T-helper 1 cell treated with Interleukin-12 subunit alpha and Interleukin-12 subunit beta and Interleukin-4 antibody, amounts not matched to agents 30 μg/mL and 1 μg/mL, for 36 hours (primary cell): Measurements from ENCODE around the gene IRF8.

Experiments used
- H3K27ac Mint-ChIP-seq: one replicate; pipeline ENCODE4 v1.8.0; 2021; ENCODE audit warnings: mild to moderate bottlenecking, mixed read lengths
- H3K27me3 Mint-ChIP-seq: one replicate; pipeline ENCODE4 v1.8.0; 2021; ENCODE audit warnings: low read depth, mixed read lengths
- H3K36me3 Mint-ChIP-seq: one replicate; pipeline ENCODE4 v1.8.0; 2021; ENCODE audit warnings: low read depth, mixed read lengths
- H3K4me1 Mint-ChIP-seq: one replicate; pipeline ENCODE4 v1.8.0; 2021; ENCODE audit warnings: low read depth, mixed read lengths
- H3K4me3 Mint-ChIP-seq: one replicate; pipeline ENCODE4 v1.8.0; 2021; ENCODE audit warnings: mild to moderate bottlenecking, moderate library complexity, mixed read lengths
- H3K9me3 Mint-ChIP-seq: one replicate; pipeline ENCODE4 v1.8.0; 2021; ENCODE audit warnings: mixed read lengths

Gene IRF8

GRCh38 chr16:85909932-85910853 lies 11.2 kb downstream of the IRF8 start:
- H3K4me1 Mint-ChIP-seq, result peaks cover 11% of the 10 kb centered on the region

GRCh38 chr16:85910854-85911247 lies 11.9 kb downstream of the IRF8 start:
- H3K27me3 Mint-ChIP-seq, result no peaks in the 10 kb centered on the region
- H3K9me3 Mint-ChIP-seq, result no peaks in the 10 kb centered on the region
- H3K27ac Mint-ChIP-seq, result no peak overlapping the region
- H3K4me1 Mint-ChIP-seq, result peaks cover 10% of the 10 kb centered on the region
- no peak overlapping the region for H3K4me3 Mint-ChIP-seq
- peaks cover 18% of the 10 kb centered on the region for H3K36me3 Mint-ChIP-seq

More at GRCh38 chr16:85909932-85910853, 11.2 kb downstream of the IRF8 start:
- Mint-ChIP-seq H3K36me3 (peaks cover 23% of the 10 kb centered on the region), H3K4me3 (no peak overlapping the region), H3K27me3 (no peaks in the 10 kb centered on the region), H3K27ac (no peak overlapping the region), H3K9me3 (no peaks in the 10 kb centered on the region)

DNA sequence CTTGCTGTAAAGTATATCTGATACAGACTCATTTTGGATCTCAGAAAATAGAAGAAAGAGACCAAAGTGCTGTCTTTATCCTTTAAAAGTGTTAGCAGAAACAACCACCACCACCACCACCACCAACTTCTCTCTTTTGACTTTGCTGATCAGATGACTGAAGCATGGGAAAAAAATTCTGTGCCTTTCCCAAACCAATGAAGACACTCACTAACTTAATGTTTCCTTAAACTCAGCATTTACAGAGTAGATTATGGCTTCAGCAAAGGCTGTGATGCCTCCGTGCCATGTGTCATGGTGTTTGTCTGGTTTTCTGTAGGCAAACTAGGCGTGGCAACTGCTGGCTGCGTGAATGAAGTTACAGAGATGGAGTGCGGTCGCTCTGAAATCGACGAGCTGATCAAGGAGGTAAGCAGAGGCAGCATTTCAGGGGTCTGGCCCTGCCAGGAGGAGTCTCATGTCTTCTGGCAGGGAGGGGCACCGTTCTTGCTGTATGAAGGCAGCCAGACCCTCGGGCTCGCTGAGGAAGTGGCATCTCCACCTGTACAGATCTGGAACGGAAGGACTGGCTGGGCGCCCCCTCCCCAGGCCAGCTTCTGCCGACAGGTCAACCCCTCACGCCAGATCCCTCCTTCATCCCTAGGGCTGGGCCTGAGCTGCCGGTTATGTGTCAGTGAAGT lies 12.4 kb downstream of the IRF8 start:
- H3K27ac Mint-ChIP-seq, result no peak overlapping the region
- no peaks in the 10 kb centered on the region for H3K27me3 Mint-ChIP-seq
- peaks cover 11% of the 10 kb centered on the region for H3K4me1 Mint-ChIP-seq
- peaks cover 15% of the 10 kb centered on the region for H3K36me3 Mint-ChIP-seq
- H3K9me3 Mint-ChIP-seq, result no peaks in the 10 kb centered on the region
- no peak overlapping the region for H3K4me3 Mint-ChIP-seq

DNA sequence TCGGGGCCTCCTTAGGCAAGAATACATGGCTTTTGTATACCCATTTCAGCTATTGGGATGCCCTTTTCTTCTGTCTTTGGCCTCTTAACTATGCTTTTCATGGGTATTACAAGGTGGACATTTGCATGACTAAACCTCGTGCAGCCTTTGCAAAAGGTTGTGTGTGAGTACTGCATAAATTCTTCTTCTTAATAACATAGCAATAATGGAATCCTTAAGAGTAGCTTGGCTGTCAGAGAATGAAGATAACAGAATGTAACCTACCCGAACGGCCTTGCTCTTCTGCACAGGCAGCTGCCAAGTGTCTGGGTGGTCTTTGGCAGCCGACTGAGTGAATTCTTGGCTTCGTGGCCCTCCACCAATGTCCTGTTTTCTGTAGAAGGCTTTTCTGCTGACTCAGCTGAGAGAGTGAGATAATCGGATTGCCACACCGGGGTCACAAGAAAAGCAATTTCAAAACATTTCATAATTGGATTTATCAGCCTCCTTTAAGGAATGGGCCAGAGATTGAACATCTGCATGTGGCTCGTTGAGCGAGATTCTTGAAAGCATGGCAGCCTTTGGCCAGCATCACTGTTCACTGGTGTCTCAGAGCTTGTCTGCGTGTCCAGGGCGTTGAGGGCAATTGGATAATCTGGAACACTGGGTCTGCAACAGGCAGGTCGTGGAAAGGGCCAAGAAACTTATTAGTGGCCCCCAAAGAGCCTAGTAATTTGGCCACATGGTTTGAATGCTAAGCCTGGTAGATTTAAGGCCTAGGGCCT lies 13.4 kb downstream of the IRF8 start:
- no peaks in the 10 kb centered on the region for H3K9me3 Mint-ChIP-seq
- H3K4me3 Mint-ChIP-seq, result no peak overlapping the region
- peaks cover 13% of the 10 kb centered on the region for H3K4me1 Mint-ChIP-seq
- H3K36me3 Mint-ChIP-seq, result peaks cover 15% of the 10 kb centered on the region
- H3K27ac Mint-ChIP-seq, result no peak overlapping the region
- no peaks in the 10 kb centered on the region for H3K27me3 Mint-ChIP-seq

- Mint-ChIP-seq H3K36me3 (peaks cover 15% of the 10 kb centered on the region), H3K27ac (no peak overlapping the region), H3K4me1 (peaks cover 15% of the 10 kb centered on the region)
These were observed 14.2 kb downstream of the IRF8 start for GRCh38 chr16:85913141-85913601.

DNA sequence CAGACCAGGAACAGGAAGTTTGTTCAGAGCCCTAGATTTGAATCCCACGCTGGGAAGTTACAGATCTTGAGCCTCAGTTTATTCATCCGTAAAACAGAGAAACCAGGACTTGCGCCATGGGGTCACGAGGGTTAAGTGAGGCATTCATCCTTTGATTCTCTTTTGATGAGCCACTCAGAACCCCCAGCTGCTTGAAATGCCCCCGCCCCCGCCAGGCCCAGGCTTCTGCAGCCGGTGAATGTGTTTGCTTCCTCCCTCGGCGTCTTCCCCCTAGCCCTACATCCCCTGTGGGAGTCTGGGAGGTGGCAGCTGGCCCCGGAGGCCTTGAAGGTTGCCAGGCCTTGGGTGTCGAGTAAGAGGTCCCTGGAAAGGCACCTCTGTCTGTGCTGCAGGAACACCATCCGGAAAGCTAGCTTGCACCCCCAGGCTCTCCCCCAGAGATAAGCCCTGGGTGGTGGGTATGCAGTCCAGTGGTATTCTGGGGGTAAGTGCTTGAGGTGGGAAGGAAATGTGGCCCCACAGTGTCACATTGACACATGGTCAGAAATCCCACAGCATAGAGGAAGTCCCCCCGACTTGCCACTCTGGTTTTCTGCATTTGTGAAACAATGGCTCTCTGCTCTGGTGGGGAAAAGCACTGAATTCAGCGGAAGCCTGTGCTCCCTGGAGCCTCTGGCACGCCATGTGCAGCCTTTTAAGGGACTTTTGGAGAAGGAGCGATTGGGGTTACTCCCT lies 14.9 kb downstream of the IRF8 start:
- peaks cover 11% of the 10 kb centered on the region for H3K36me3 Mint-ChIP-seq
- no peaks in the 10 kb centered on the region for H3K9me3 Mint-ChIP-seq
- H3K4me1 Mint-ChIP-seq, result peaks cover 9% of the 10 kb centered on the region
- H3K4me3 Mint-ChIP-seq, result no peak overlapping the region
- no peak overlapping the region for H3K27ac Mint-ChIP-seq
- H3K27me3 Mint-ChIP-seq, result no peaks in the 10 kb centered on the region

More at GRCh38 chr16:85913141-85913601, 14.2 kb downstream of the IRF8 start:
- Mint-ChIP-seq H3K4me3 (no peak overlapping the region), H3K9me3 (no peaks in the 10 kb centered on the region), H3K27me3 (no peaks in the 10 kb centered on the region)

DNA sequence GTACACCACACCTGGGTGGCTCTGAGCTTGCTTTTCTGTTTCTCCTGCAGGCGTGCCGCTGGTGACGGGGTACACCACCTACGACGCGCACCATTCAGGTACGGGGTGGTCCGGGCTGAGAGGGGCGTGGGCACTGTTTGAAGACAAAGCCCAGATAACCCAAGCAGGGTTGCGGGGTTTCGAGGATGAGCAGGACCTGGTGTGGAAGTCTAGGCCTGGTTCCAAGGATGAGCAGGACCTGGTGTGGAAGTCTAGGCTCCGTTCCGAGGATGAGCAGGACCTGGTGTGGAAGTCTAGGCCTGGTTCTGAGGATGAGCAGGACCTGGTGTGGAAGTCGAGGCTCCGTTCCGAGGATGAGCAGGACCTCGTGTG lies 15.4 kb downstream of the IRF8 start:
- Mint-ChIP-seq H3K4me3 (no peak overlapping the region), H3K36me3 (peaks cover 9% of the 10 kb centered on the region), H3K27me3 (no peaks in the 10 kb centered on the region), H3K9me3 (no peaks in the 10 kb centered on the region), H3K27ac (no peak overlapping the region), H3K4me1 (peaks cover 9% of the 10 kb centered on the region)

DNA sequence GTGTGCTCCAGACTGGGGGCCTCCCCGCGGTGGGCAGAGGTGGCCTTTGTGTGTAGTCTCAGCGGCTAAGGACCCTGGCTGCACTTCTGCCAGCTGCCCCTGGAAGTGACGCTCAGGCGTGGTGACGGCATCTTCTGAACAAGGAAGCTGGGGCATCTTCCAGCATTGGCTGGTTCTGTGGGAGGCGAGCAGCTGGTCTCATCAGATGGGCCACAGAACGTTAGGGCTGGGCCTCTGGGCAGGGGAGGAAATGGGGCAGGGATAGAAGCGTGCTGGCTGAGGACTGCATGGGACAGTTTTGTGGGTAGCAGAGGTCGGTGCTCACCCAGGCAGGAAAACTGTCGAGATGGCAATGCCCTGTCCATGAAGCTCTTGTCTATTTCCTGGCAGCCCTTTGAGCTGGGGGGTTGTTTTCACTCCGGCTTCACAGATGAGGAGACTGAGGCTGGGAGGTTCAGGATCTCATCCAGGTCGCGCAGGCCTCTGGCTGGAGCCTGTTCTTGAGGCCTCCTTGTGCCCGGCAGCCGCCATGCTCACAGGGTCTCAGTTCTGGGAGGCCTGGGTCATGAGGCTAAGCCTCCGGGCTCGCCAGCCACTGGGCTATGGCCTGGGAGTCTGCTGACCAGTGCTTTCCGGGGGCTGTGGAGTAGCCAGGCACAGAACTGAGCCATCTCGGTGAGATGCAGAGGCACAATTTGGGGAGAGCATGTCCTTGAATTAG lies 16.3 kb downstream of the IRF8 start:
- Mint-ChIP-seq H3K36me3 (peaks cover 11% of the 10 kb centered on the region), H3K4me3 (no peak overlapping the region), H3K27me3 (no peaks in the 10 kb centered on the region), H3K27ac (no peak overlapping the region), H3K4me1 (peaks cover 9% of the 10 kb centered on the region), H3K9me3 (no peaks in the 10 kb centered on the region)

DNA sequence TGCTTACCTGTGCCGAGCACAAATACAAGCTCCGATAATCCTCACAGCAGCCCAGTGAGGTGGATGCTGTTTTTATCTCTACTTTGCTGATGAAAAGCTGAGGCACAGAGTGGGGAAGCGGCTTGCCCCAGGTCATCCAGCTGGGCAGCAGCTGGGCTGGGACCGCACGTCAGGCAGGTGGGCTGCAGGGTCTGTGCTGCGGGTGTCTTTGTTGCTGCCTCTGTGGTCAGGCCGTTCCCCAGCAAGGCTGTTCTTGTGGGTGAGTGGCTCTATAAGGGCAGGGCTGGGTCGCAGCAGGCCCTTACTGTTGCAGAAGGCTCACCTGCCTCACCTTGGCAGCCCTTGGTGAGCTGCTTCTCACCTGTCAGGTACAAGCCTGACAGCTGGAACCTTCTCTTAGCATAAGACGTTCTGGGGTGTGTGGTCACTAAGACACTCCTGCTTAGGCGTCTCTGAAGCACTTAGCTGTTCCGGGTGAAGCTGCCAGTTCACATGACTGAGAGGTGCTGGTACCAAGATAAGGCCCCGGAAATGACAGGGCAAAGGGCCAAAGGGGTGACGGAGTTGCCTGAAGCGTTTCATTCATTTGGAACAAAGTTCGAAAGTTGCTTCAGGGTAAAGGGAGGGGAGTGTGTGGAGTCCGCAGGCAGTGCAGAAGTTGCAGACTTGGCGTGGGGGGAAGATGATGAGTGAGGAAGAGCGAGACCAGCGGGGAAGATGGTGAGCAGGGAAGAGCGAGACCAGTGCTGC lies 17.4 kb downstream of the IRF8 start:
- H3K4me1 Mint-ChIP-seq, result peaks cover 11% of the 10 kb centered on the region
- H3K9me3 Mint-ChIP-seq, result no peaks in the 10 kb centered on the region
- H3K27ac Mint-ChIP-seq, result no peak overlapping the region
- H3K27me3 Mint-ChIP-seq, result no peaks in the 10 kb centered on the region
- peaks cover 16% of the 10 kb centered on the region for H3K36me3 Mint-ChIP-seq
- H3K4me3 Mint-ChIP-seq, result no peak overlapping the region

- Mint-ChIP-seq H3K36me3 (peaks cover 16% of the 10 kb centered on the region), H3K27ac (no peak overlapping the region), H3K4me1 (peaks cover 11% of the 10 kb centered on the region), H3K9me3 (no peaks in the 10 kb centered on the region), H3K27me3 (no peaks in the 10 kb centered on the region), H3K4me3 (no peak overlapping the region)
These were observed 18.1 kb downstream of the IRF8 start for GRCh38 chr16:85917012-85917411.

DNA sequence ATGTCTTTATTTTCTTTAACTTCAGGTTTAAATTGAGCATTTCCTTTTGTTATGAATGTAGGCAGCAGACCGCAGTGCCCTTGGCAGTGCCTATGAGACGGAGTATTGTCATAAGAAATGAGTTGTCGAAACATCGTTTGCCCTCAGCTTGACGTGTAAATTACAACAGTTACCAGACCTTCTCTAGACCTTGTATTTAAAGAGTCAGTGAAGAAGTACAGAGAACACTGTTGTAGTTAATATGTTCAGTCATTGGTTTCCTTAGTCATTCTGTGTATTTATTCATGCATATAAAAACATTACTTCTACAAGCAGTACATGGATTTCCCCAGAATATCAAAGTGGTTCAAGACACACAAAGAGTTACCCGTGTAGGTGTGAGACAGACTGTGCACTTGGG lies 19.0 kb downstream of the IRF8 start:
- Mint-ChIP-seq H3K4me3 (no peak overlapping the region), H3K27ac (no peak overlapping the region)

DNA sequence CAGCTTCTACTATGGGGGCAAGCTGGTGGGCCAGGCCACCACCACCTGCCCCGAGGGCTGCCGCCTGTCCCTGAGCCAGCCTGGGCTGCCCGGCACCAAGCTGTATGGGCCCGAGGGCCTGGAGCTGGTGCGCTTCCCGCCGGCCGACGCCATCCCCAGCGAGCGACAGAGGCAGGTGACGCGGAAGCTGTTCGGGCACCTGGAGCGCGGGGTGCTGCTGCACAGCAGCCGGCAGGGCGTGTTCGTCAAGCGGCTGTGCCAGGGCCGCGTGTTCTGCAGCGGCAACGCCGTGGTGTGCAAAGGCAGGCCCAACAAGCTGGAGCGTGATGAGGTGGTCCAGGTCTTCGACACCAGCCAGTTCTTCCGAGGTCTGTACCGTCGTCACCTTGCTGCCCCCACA lies 19.5 kb downstream of the IRF8 start:
- Mint-ChIP-seq H3K4me1 (peaks cover 11% of the 10 kb centered on the region), H3K27ac (no peak overlapping the region), H3K9me3 (no peaks in the 10 kb centered on the region), H3K4me3 (no peak overlapping the region), H3K36me3 (peaks cover 17% of the 10 kb centered on the region), H3K27me3 (no peaks in the 10 kb centered on the region)

More for the DNA sequence above, 19.0 kb downstream of the IRF8 start:
- H3K9me3 Mint-ChIP-seq, result no peaks in the 10 kb centered on the region
- no peaks in the 10 kb centered on the region for H3K27me3 Mint-ChIP-seq
- H3K36me3 Mint-ChIP-seq, result peaks cover 17% of the 10 kb centered on the region
- peaks cover 11% of the 10 kb centered on the region for H3K4me1 Mint-ChIP-seq
